GM19035 (cell line): ENCODE data around the gene NSDHL.
"Not testable (repeated sequence)": the region's sequence is repeated elsewhere in the genome, so short reads cannot be mapped to it uniquely, and the experiment has no call there.

Experiments
- ATAC-seq: cut with Tn5 transposase; IDR thresholded peaks from one replicate; pipeline ENCODE4 v1.9.1; 2021; ENCODE audit not compliant: unreplicated experiment

Gene NSDHL

GRCh38 chrX:152830312-152831305 is at the start of gene NSDHL, which contains the start of gene CETN2:
NSDHL (plus strand) TSS chrX:152831063; CDS start chrX:152846325, 15,262 bp downstream.
CETN2 (minus strand) TSS chrX:152830757; CDS start chrX:152830710, 47 bp downstream.
- peak; percentile 98 for ATAC-seq

- peak; percentile 75 for ATAC-seq
Measured at GRCh38 chrX:152787062-152787461, 43.8 kb upstream of the NSDHL start.

GRCh38 chrX:152798945-152799344 is 31.9 kb upstream of the NSDHL start:
- no peak for ATAC-seq

- no peak for ATAC-seq
Measured at GRCh38 chrX:152806035-152806434, 24.8 kb upstream of the NSDHL start.

- no peak for ATAC-seq
Measured at GRCh38 chrX:152810403-152810802, 20.5 kb upstream of the NSDHL start.

GRCh38 chrX:152813206-152813605 is 17.7 kb upstream of the NSDHL start:
- no peak for ATAC-seq

GRCh38 chrX:152814048-152814447 is 16.8 kb upstream of the NSDHL start:
- ATAC-seq = no peak

- ATAC-seq = no peak
Measured at GRCh38 chrX:152817078-152817764, 13.6 kb upstream of the NSDHL start.

- no peak for ATAC-seq
Measured at GRCh38 chrX:152818356-152818755, 12.5 kb upstream of the NSDHL start.

GRCh38 chrX:152819266-152819665 is 11.6 kb upstream of the NSDHL start:
- ATAC-seq = no peak

GRCh38 chrX:152819732-152820131 is 11.1 kb upstream of the NSDHL start:
- ATAC-seq = no peak

- ATAC-seq = no peak
Measured at GRCh38 chrX:152821145-152821765, 9.6 kb upstream of the NSDHL start.

- no peak for ATAC-seq
Measured at GRCh38 chrX:152822383-152823086, 8.3 kb upstream of the NSDHL start.

GRCh38 chrX:152823657-152824056 is 7.2 kb upstream of the NSDHL start:
- ATAC-seq = no peak

- no peak for ATAC-seq
Measured at GRCh38 chrX:152824841-152825374, 6.0 kb upstream of the NSDHL start.

- ATAC-seq = no peak
Measured at GRCh38 chrX:152831391-152831790, 528 bp downstream of the NSDHL start.

GRCh38 chrX:152832520-152832919 is 1.7 kb downstream of the NSDHL start:
- ATAC-seq = no peak

- no peak for ATAC-seq
Measured at GRCh38 chrX:152833378-152833777, 2.5 kb downstream of the NSDHL start.

GRCh38 chrX:152835470-152835869 is 4.6 kb downstream of the NSDHL start:
- not testable (repeated sequence) for ATAC-seq

- ATAC-seq = no peak
Measured at GRCh38 chrX:152842772-152843338, 12.0 kb downstream of the NSDHL start.
